IPS-15b (cell line): ENCODE results near the gene CHCHD3.

Experiments
- H3K27me3 ChIP-seq: one replicate; pipeline ENCODE4 v1.6.1; 2013; ENCODE audit warnings: low read length; ENCODE audit not compliant: control insufficient read depth, insufficient read depth
- H3K36me3 ChIP-seq: one replicate; pipeline ENCODE4 v1.6.1; 2013; ENCODE audit warnings: low read length; ENCODE audit not compliant: control insufficient read depth, insufficient read depth
- H3K4me1 ChIP-seq: one replicate; pipeline ENCODE4 v1.6.1; 2013; ENCODE audit warnings: mild to moderate bottlenecking, low read length; ENCODE audit not compliant: control insufficient read depth, insufficient read depth
- H3K4me3 ChIP-seq: one replicate; pipeline ENCODE4 v1.5.1; 2013; ENCODE audit warnings: low read depth, low read length
- H3K9ac ChIP-seq: one replicate; pipeline ENCODE4 v1.6.1; 2013; ENCODE audit warnings: low read depth, mild to moderate bottlenecking, low read length
- H3K9me3 ChIP-seq: one replicate; pipeline ENCODE4 v1.6.1; 2013; ENCODE audit warnings: mild to moderate bottlenecking, low read length; ENCODE audit not compliant: control insufficient read depth, insufficient read depth

CHCHD3 gene

DNA sequence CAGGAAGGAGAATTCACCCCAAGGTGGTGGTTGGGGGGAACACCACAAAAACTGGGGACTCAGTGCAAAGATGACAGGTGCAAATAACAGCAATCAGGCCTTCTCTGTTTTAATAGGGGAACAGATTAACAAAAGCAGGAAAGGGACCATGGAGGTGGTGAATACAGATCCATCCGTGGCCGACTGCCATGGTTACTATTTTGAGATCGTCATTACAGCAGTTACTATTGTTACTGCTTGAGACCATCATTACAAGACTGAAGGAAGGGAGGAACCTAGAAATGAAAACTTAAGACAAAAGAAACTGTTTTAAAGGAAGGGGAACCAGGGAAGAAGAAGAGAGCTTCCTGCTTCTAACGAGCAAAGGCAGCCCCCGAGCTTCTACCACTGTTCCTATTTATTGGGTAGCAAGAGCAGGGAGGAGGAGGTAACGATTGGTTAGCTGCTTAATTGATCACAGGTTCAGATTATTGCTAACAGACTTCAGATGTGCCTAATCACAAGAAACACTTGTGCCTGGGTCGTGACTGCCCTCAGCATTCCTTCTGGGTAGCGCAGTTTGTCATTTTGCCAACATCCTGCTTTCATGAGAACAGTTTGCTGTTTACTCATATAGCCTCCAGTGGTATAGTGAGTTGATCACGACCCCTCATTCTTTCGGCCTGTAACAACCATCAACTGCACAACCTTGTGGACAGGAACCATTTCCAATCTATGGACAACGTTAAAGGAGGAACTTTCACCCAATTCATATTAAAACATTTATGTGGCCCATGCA, 216.3 kb downstream of the CHCHD3 start:
- H3K27me3 ChIP-seq, result no peaks in the 10 kb centered on the region
- H3K9me3 ChIP-seq, result no peaks in the 10 kb centered on the region
- no peak overlapping the region for H3K4me3 ChIP-seq
- H3K4me1 ChIP-seq, result no peaks in the 10 kb centered on the region
- H3K9ac ChIP-seq, result no peak overlapping the region
- H3K36me3 ChIP-seq, result no peaks in the 10 kb centered on the region

DNA sequence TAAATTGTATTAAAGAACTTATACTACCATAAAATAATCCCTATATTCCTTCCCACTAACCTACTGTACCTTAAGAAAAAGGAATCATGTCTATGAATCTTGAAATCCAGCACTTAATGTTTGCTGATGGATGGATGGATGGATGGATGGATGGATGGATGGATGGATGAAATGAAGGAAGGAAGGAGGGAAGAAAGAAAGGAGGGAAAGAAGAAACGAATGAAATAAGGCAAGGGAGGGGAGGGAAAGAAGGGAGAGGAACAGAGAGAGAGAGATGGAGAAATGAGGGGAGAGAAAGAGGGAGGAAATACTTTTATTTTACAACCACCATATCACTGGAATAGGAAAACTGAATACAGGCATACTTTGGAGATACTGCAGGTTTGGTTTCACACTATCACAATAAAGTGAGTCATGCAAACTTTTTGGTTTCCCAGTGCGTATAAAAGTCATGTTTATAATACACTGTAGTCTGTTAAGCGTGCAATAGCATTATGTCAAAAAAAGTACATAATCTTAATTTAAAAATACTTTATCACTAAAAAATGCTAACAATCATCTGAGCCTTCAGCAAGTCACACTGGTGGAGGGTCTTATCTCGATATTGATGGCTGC, 219.8 kb downstream of the CHCHD3 start:
- no peaks in the 10 kb centered on the region for H3K9me3 ChIP-seq
- no peaks in the 10 kb centered on the region for H3K36me3 ChIP-seq
- no peak overlapping the region for H3K4me3 ChIP-seq
- H3K4me1 ChIP-seq, result no peaks in the 10 kb centered on the region
- H3K27me3 ChIP-seq, result no peaks in the 10 kb centered on the region
- no peak overlapping the region for H3K9ac ChIP-seq

DNA sequence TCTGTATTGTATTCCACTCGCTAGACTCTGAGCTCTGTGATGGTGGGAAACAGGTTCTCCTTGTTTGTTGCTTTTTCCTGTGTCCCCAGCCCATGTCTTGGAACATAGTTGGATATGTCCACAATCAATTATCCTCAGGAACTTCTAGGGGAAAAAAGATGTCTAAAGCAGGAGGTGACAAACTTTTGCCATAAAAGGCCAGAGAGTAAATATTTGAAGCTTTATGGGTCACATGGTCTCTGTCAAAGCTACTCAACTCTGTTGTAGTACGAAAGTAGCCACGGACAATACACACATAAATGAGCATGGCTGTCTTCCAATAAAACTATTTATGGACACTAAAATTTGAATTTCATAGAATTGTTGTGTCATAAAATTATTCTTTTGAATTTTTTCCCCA, 220.5 kb downstream of the CHCHD3 start:
- peaks cover 3% of the 10 kb centered on the region for H3K4me1 ChIP-seq
- no peak overlapping the region for H3K4me3 ChIP-seq
- no peaks in the 10 kb centered on the region for H3K27me3 ChIP-seq
- H3K9ac ChIP-seq, result no peak overlapping the region
- no peaks in the 10 kb centered on the region for H3K36me3 ChIP-seq
- H3K9me3 ChIP-seq, result no peaks in the 10 kb centered on the region

DNA sequence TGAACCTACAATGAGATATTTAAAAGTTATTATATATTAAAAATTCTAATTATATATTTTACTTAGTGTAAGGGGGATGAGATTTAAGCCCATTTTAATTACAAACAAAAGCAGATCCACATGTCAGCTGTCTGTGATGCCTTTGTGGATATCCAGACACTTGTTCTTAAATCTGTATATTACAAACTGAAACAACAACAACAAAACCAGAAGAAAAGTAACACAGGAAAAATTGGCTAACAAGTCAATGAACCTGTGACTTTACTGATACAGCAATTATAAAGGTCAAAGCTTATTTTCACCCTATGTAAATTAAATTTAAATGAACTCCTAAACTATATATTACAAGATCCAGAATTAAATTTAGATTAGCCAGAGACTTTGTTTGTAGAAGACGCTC, 222.7 kb downstream of the CHCHD3 start:
- no peak overlapping the region for H3K9ac ChIP-seq
- H3K4me3 ChIP-seq, result no peak overlapping the region
- H3K36me3 ChIP-seq, result no peaks in the 10 kb centered on the region
- H3K27me3 ChIP-seq, result no peaks in the 10 kb centered on the region
- peaks cover 9% of the 10 kb centered on the region for H3K4me1 ChIP-seq
- H3K9me3 ChIP-seq, result no peaks in the 10 kb centered on the region

DNA sequence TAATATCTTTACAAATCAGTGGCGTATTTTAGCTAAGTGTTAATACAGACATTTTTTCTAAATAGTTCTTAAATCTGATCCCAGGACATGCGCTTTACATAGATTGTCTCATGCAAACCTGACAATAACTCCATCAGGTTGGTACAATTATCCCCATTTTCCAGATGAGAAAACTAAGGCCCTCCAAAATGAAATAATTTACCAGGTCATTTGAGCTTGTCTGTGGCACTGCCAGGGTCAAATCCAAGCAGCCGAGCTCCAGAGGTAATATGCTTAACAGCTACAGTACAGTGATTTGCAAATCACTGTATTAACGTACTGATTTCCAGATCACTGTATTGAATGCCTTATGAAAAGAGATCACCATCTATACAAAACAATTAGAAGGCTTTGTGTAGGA, 223.1 kb downstream of the CHCHD3 start:
- Histone ChIP-seq H3K36me3 (no peaks in the 10 kb centered on the region), H3K27me3 (no peaks in the 10 kb centered on the region), H3K9me3 (no peaks in the 10 kb centered on the region), H3K4me1 (peaks cover 9% of the 10 kb centered on the region), H3K9ac (no peak overlapping the region), H3K4me3 (no peak overlapping the region)

DNA sequence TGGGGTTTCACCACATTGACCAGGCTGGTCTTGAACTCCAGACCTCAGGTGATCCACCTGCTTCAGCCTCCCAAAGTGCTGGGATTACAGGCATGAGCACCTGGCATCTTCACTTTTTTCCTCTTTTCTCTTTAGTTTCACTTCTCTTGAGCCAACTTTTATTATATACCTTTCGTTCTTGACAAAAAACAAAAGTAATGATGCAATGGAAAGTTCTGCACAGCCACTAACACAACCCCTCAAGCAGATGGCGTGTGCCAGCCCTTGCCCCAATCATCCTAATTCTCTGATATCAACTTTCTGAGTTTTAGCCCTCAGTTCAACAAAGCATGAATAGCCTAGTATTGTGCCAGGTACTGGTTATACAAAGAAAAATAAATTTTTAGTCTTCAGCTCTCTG, 223.6 kb downstream of the CHCHD3 start:
- no peaks in the 10 kb centered on the region for H3K27me3 ChIP-seq
- no peaks in the 10 kb centered on the region for H3K9me3 ChIP-seq
- no peaks in the 10 kb centered on the region for H3K36me3 ChIP-seq
- H3K4me3 ChIP-seq, result no peak overlapping the region
- H3K9ac ChIP-seq, result no peak overlapping the region
- peaks cover 9% of the 10 kb centered on the region for H3K4me1 ChIP-seq

DNA sequence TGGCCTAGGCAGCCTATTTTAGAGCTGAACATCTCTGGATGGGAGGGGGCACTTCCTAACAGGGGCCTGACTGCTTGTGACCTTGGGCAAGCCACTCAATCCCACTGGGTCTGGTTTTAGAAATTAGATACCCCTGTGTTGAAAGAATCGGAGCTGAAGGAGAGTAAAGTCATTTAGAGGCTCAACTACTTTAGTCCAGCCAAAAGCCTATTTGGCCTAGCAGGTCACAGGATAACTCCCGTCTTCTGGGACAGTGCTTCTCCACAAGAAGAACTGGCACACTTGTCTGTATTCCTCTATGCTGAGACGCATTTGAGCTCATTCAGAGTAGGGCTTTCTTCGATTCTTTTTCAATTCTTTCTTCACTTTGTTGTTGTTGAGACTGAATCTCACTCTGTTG, 224.2 kb downstream of the CHCHD3 start:
- no peak overlapping the region for H3K4me3 ChIP-seq
- H3K36me3 ChIP-seq, result no peaks in the 10 kb centered on the region
- H3K27me3 ChIP-seq, result no peaks in the 10 kb centered on the region
- H3K9ac ChIP-seq, result no peak overlapping the region
- peaks cover 9% of the 10 kb centered on the region for H3K4me1 ChIP-seq
- H3K9me3 ChIP-seq, result no peaks in the 10 kb centered on the region

DNA sequence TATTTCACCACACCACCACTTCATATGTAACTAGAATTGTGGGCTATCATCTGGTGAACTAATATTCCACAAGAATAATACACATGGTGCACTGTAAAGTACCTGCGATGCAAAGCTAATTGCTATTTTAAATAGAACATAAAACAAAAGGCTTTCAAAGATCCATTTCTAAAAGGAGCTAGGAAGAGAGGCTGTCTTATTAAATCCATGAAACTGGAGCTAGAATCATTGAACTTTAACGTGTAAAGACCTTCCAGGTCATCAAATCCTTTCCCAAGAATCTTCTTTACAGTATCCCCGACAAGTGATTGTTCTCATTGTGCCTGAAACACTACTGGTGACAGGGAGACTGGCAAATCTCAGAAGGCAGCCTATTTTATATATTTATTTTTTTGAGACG, 224.9 kb downstream of the CHCHD3 start:
- H3K27me3 ChIP-seq, result no peaks in the 10 kb centered on the region
- H3K4me1 ChIP-seq, result peaks cover 9% of the 10 kb centered on the region
- no peaks in the 10 kb centered on the region for H3K36me3 ChIP-seq
- H3K4me3 ChIP-seq, result no peak overlapping the region
- no peak overlapping the region for H3K9ac ChIP-seq
- H3K9me3 ChIP-seq, result no peaks in the 10 kb centered on the region

DNA sequence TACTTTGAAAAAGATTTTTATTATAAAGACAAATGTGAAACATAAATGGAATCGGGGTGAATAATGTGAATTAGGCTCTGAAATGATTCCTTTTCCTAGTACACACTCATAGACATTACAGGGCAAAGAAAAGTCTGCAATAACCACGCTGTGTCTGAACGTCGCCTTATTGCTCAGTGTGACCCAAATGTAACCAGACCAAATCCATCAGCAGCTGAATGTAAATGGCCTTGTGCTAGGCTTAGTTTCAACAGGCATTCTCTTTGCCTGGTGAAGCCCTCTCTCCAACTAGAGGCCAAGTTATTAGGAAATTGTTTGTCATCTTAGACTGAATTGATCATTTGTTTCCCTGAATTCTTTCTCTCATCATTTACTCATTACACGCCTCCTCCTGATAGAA, 225.5 kb downstream of the CHCHD3 start:
- H3K9me3 ChIP-seq, result no peaks in the 10 kb centered on the region
- no peaks in the 10 kb centered on the region for H3K27me3 ChIP-seq
- no peak overlapping the region for H3K9ac ChIP-seq
- no peak overlapping the region for H3K4me3 ChIP-seq
- H3K36me3 ChIP-seq, result no peaks in the 10 kb centered on the region
- H3K4me1 ChIP-seq, result peaks cover 9% of the 10 kb centered on the region

DNA sequence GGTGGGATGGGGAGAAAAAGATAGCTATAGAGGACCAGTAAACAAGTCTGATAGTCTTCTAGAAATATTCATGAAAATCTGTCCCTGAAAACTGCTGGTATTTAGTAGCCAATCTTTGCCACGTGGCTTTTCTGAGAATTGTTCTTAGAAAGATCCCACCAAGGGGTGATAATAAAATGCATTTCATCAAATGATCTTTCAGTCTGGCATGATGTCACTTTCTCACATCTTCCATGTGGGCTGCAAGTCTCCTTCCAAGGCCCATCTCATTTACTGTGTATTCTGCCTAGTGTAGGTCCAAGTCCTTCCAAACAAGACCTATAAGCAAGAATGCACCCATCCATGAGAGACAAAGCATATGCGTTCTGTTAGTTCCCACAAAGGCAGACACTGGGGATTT, 226.0 kb downstream of the CHCHD3 start:
- no peaks in the 10 kb centered on the region for H3K9me3 ChIP-seq
- no peak overlapping the region for H3K9ac ChIP-seq
- H3K36me3 ChIP-seq, result no peaks in the 10 kb centered on the region
- no peaks in the 10 kb centered on the region for H3K27me3 ChIP-seq
- H3K4me1 ChIP-seq, result peaks cover 9% of the 10 kb centered on the region
- H3K4me3 ChIP-seq, result no peak overlapping the region

DNA sequence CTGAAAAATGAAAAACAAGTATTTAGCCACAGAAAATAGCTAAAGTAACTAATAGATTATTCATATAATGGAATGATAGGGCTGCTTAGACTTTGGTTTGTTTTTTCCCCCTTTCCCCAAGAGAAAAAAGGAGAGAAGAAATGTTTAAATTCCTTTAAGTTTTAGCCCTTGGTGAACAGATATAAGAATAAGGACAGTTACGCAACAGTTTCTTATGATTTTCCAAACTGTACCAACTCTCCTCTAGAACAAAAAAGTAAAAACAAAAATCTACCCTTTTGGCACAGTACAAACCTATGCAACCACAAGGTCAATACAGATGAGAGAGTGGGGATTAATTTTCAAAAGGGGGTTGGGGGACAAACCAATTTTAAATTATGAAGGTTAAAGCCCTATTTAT, 227.7 kb downstream of the CHCHD3 start:
- no peak overlapping the region for H3K9ac ChIP-seq
- no peaks in the 10 kb centered on the region for H3K36me3 ChIP-seq
- no peak overlapping the region for H3K4me3 ChIP-seq

DNA sequence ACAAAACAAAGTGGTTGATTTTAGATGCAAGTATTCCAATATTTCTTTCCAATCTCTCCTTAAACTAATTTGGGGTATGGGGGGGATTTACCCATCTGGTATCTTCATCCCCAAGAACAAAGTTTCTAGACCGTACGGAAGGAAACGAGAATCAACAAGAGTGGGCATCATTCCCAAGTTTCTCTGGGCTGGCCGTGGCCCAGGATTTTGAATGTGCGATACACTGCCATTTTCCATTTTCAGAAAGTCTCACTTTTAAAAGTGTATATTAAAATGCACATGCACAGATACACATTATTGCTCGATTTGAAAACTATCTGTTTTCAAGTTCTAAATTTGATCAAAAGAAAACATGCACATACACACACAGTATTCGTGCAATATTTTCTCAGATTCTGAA, 234.5 kb downstream of the CHCHD3 start:
- H3K9ac ChIP-seq, result no peak overlapping the region
- no peaks in the 10 kb centered on the region for H3K4me1 ChIP-seq
- no peaks in the 10 kb centered on the region for H3K36me3 ChIP-seq
- no peaks in the 10 kb centered on the region for H3K9me3 ChIP-seq
- no peaks in the 10 kb centered on the region for H3K27me3 ChIP-seq
- H3K4me3 ChIP-seq, result no peak overlapping the region

More for the DNA sequence above, 227.7 kb downstream of the CHCHD3 start:
- H3K4me1 ChIP-seq, result peaks cover 9% of the 10 kb centered on the region
- no peaks in the 10 kb centered on the region for H3K9me3 ChIP-seq
- H3K27me3 ChIP-seq, result no peaks in the 10 kb centered on the region
